ENCODE results near the gene NUDT22. TPM values are rescaled to one million over a fixed set of nuclear protein-coding genes. Genes with fewer than 3 reads are reported as not detected.

The NUDT22 gene
- total and polyA plus RNA-seq, 4 experiments from 2014 or later = 38.1 to 101 (median 76.7) TPM

DNA sequence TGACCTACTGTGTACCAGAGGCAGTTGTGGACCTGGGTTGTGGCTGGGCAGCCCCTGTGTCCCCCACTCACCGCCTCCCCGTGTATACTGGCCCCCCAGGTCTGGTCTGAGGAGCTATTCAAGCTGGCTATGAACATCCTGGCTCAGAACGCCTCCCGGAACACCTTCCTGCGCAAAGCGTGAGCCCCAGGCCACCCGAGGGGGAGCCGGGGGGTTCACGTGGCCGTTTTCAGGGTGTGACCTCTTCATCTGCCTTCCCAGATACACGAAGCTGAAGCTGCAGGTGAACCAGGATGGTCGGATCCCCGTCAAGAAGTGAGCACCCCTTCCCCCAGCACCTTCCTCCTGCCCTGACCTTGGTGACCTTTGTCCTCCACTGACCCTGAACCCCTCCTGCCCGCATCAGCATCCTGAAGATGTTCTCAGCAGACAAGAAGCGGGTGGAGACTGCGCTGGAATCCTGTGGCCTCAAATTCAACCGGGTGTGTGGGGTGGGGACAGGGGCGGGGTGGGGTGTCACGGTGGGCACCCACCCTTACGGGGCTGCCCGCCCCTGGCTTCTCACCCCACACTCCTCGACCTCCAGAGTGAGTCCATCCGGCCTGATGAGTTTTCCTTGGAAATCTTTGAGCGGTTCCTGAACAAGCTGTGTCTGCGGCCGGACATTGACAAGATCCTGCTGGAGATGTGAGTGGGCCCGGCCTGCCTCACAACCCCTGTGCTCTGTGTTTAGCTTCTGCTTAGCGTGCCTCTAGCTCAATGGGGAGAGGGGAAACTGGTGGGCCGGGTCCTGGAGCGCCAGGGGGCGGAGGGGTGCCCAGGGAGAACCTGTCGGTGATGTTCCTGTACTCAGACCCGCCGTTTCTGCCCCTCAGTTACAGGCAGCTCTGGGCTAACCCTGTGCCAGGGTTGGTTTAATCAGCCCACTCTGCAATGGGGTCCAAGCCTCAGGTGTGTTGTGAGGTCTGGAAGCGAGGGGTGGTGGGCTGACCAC lies 29.4 kb downstream of the NUDT22 start:
- DNase-seq = no peak
- Histone ChIP-seq H3K4me1 (ENCODE audit: insufficient read depth, low read length) (peaks cover 22% of the 10 kb centered on the region), H3K27me3 (ENCODE audit: insufficient read depth, low read length) (no peaks in the 10 kb centered on the region), H3K27ac (ENCODE audit: low read depth, low read length) (no peak overlapping the region), H3K36me3 (ENCODE audit: insufficient read depth, low read length) (peaks cover 8% of the 10 kb centered on the region), H3K4me3 (ENCODE audit: low read length in 2 of 2) (no peak overlapping the region), H3K9me3 (ENCODE audit: control insufficient read depth in 1 of 2, low read length in 2 of 2) (no peaks in the 10 kb centered on the region)
- H3K4me3 Mint-ChIP-seq = no peak overlapping the region
- peaks cover 10 to 13% of the 10 kb centered on the region in 2 donors for H3K36me3 Mint-ChIP-seq
- intact Hi-C loops (cut with micrococcal nuclease) = no loop called here
- ChIA-PET CTCF (ENCODE audit: partially characterized antibody) (interaction anchor here (1.4 to 1.8 kb wide), 3 partner anchors 7 to 46 kb away, joined by 3 to 4 read pairs (median 3); no protein-coding TSS in a partner anchor), POLR2A (ENCODE audit: partially characterized antibody) (interaction anchor here (0.8 to 1.9 kb wide), 4 partner anchors 10 to 29 kb away, joined by 4 to 8 read pairs (median 6); partner anchors contain the start of genes NUDT22, PPP1R14B and TRPT1)
- H3K4me1 Mint-ChIP-seq = peaks cover 8 to 24% (median 11%) of the 10 kb centered on the region in 4 donors
- no peaks in the 10 kb centered on the region for H3K9me3 Mint-ChIP-seq
- no peaks in the 10 kb centered on the region for H3K27me3 Mint-ChIP-seq
- no peak overlapping the region for H3K27ac Mint-ChIP-seq

- Histone ChIP-seq H3K27ac (ENCODE audit: low read depth, low read length) (no peak overlapping the region), H3K4me3 (ENCODE audit: low read length in 2 of 2) (no peak overlapping the region), H3K4me1 (ENCODE audit: insufficient read depth, low read length) (peaks cover 14% of the 10 kb centered on the region), H3K27me3 (ENCODE audit: insufficient read depth, low read length) (no peaks in the 10 kb centered on the region), H3K36me3 (ENCODE audit: insufficient read depth, low read length) (peaks cover 8% of the 10 kb centered on the region), H3K9me3 (ENCODE audit: control insufficient read depth in 1 of 2, low read length in 2 of 2) (no peaks in the 10 kb centered on the region)
- intact Hi-C loops (cut with micrococcal nuclease) = no loop called here
- peaks cover 10 to 13% of the 10 kb centered on the region in 2 donors for H3K36me3 Mint-ChIP-seq
- H3K4me3 Mint-ChIP-seq = no peak overlapping the region
- H3K27me3 Mint-ChIP-seq = no peaks in the 10 kb centered on the region
- ChIA-PET POLR2A (ENCODE audit: partially characterized antibody) (interaction anchor here (1.9 kb wide), 1 partner anchor 10 kb away, joined by 8 read pairs; the partner anchor contains the start of gene PPP1R14B), CTCF (ENCODE audit: partially characterized antibody) (interaction anchor here (1.7 to 1.8 kb wide), 2 partner anchors 13 to 45 kb away, joined by 3 to 4 read pairs; no protein-coding TSS in a partner anchor)
- no peak overlapping the region for H3K27ac Mint-ChIP-seq
- no peak for DNase-seq
- H3K9me3 Mint-ChIP-seq = no peaks in the 10 kb centered on the region
- H3K4me1 Mint-ChIP-seq = peaks cover 6 to 17% (median 11%) of the 10 kb centered on the region in 4 donors
Measured at GRCh38 chr11:64256300-64256699, 30.2 kb downstream of the NUDT22 start.

DNA sequence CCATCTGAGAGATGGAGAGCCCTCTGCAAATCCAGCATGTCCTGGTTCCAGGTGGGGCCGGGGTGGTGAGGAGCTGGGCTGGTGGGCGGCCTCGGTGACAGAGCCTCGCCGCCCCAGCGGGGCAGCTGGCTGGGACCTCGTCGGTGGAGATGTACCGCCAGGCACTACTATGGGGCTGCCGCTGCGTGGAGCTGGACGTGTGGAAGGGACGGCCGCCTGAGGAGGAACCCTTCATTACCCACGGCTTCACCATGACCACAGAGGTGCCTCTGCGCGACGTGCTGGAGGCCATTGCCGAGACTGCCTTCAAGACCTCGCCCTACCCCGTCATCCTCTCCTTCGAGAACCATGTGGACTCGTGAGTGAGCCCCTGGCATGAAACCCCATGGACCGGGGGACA lies 32.3 kb downstream of the NUDT22 start:
- Histone ChIP-seq H3K4me1 (ENCODE audit: insufficient read depth, low read length) (no peaks in the 10 kb centered on the region), H3K9me3 (ENCODE audit: control insufficient read depth in 1 of 2, low read length in 2 of 2) (no peaks in the 10 kb centered on the region), H3K27me3 (ENCODE audit: insufficient read depth, low read length) (no peaks in the 10 kb centered on the region), H3K4me3 (ENCODE audit: low read length in 2 of 2) (no peak overlapping the region), H3K36me3 (ENCODE audit: insufficient read depth, low read length) (peaks cover 8% of the 10 kb centered on the region), H3K27ac (ENCODE audit: low read depth, low read length) (no peak overlapping the region)
- ChIA-PET POLR2A (ENCODE audit: partially characterized antibody) (interaction anchor here (1.0 to 1.6 kb wide), 3 partner anchors 11 to 52 kb away, joined by 3 to 6 read pairs (median 4); partner anchors contain the start of gene FERMT3), CTCF (ENCODE audit: partially characterized antibody) (interaction anchor here (0.8 to 1.3 kb wide), 3 partner anchors 8 to 53 kb away, joined by 3 to 4 read pairs (median 4); no protein-coding TSS in a partner anchor)
- no peak overlapping the region for H3K4me3 Mint-ChIP-seq
- H3K27me3 Mint-ChIP-seq = no peaks in the 10 kb centered on the region
- intact Hi-C loops (cut with micrococcal nuclease) = no loop called here
- peaks cover 10 to 15% of the 10 kb centered on the region in 2 donors for H3K36me3 Mint-ChIP-seq
- no peak overlapping the region for H3K27ac Mint-ChIP-seq
- no peaks in the 10 kb centered on the region for H3K9me3 Mint-ChIP-seq
- DNase-seq = no peak
- peaks cover 1 to 8% (median 6%) of the 10 kb centered on the region in 4 donors for H3K4me1 Mint-ChIP-seq

GRCh38 chr11:64258946-64259532 lies 33.0 kb downstream of the NUDT22 start:
- Histone ChIP-seq H3K4me3 (ENCODE audit: low read length in 2 of 2) (no peak overlapping the region), H3K27ac (ENCODE audit: low read depth, low read length) (no peak overlapping the region), H3K9me3 (ENCODE audit: control insufficient read depth in 1 of 2, low read length in 2 of 2) (no peaks in the 10 kb centered on the region), H3K36me3 (ENCODE audit: insufficient read depth, low read length) (peaks cover 8% of the 10 kb centered on the region), H3K27me3 (ENCODE audit: insufficient read depth, low read length) (no peaks in the 10 kb centered on the region), H3K4me1 (ENCODE audit: insufficient read depth, low read length) (no peaks in the 10 kb centered on the region)
- no peaks in the 10 kb centered on the region for H3K9me3 Mint-ChIP-seq
- intact Hi-C loops (cut with micrococcal nuclease) = no loop called here
- H3K4me1 Mint-ChIP-seq = peaks cover 1 to 8% (median 5%) of the 10 kb centered on the region in 4 donors
- no peak for DNase-seq
- peaks cover 10 to 13% of the 10 kb centered on the region in 2 donors for H3K36me3 Mint-ChIP-seq
- peak overlapping the region in 1 of 8 donors; percentile 49 for H3K4me3 Mint-ChIP-seq
- peak overlapping the region in 1 of 7 donors; percentile 60 for H3K27ac Mint-ChIP-seq
- POLR2A ChIA-PET (ENCODE audit: partially characterized antibody) = interaction anchor here (0.6 to 1.6 kb wide), 4 partner anchors 10 to 58 kb away, joined by 3 to 6 read pairs (median 4); partner anchors contain the start of genes FERMT3 and TRMT112
- CTCF ChIA-PET (ENCODE audit: partially characterized antibody) = interaction anchor here (0.8 kb wide), 1 partner anchor 9 kb away, joined by 4 read pairs; no protein-coding TSS in a partner anchor
- H3K27me3 Mint-ChIP-seq = no peaks in the 10 kb centered on the region

- H3K36me3 Mint-ChIP-seq = peaks cover 10 to 13% of the 10 kb centered on the region in 2 donors
- POLR2A ChIA-PET (ENCODE audit: partially characterized antibody) = no interaction called here
- H3K36me3 ChIP-seq (ENCODE audit: insufficient read depth, low read length) = peaks cover 8% of the 10 kb centered on the region
- no peak for DNase-seq
- intact Hi-C loops (cut with micrococcal nuclease) = no loop called here
- no peak overlapping the region for H3K27ac ChIP-seq (ENCODE audit: low read depth, low read length)
- peak overlapping the region in 2 of 7 donors; percentile 60 to 79 for H3K27ac Mint-ChIP-seq
- H3K27me3 ChIP-seq (ENCODE audit: insufficient read depth, low read length) = no peaks in the 10 kb centered on the region
- CTCF ChIA-PET (ENCODE audit: partially characterized antibody) = interaction anchor here (0.8 kb wide), 1 partner anchor 10 kb away, joined by 3 read pairs; no protein-coding TSS in a partner anchor
- H3K9me3 Mint-ChIP-seq = no peaks in the 10 kb centered on the region
- H3K4me1 Mint-ChIP-seq = peaks cover 1 to 8% (median 5%) of the 10 kb centered on the region in 4 donors
- H3K9me3 ChIP-seq (ENCODE audit: control insufficient read depth in 1 of 2, low read length in 2 of 2) = no peaks in the 10 kb centered on the region
- peak overlapping the region in 1 of 8 donors; percentile 49 for H3K4me3 Mint-ChIP-seq
- H3K27me3 Mint-ChIP-seq = no peaks in the 10 kb centered on the region
- no peaks in the 10 kb centered on the region for H3K4me1 ChIP-seq (ENCODE audit: insufficient read depth, low read length)
- H3K4me3 ChIP-seq (ENCODE audit: low read length in 2 of 2) = no peak overlapping the region
Measured at GRCh38 chr11:64259533-64260067, 33.5 kb downstream of the NUDT22 start.

DNA sequence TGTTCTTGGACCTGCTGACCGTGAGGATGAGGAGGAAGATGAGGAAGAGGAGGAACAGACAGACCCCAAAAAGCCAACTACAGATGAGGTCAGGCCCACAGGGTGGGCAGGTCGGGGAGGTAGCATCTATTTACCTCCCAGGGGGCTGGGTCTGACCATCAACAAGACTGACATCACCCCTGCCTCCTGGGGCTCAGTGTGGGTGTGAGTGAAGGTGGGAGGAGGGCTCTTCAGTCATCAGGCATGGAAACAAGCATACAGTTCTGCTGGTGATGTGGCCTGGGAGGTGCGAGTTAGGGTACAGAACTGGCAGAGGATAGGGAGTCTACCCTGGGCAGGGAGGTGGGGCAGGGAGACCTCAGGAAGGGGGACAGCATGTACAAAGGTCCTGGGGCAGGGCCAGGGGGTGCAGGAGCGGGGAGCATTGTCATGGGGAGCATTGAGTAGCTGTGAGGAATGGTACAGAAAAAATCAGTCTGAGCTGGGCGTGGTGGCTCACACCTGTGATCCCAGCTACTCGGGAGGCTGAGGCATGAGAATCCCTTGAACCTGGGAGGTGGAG lies 34.2 kb downstream of the NUDT22 start:
- peak overlapping the region in 2 of 7 donors; percentile 12 to 37 for H3K27ac Mint-ChIP-seq
- intact Hi-C loops (cut with micrococcal nuclease) = no loop called here
- H3K9me3 Mint-ChIP-seq = no peaks in the 10 kb centered on the region
- H3K27me3 Mint-ChIP-seq = no peaks in the 10 kb centered on the region
- no peak for DNase-seq
- peaks cover 8% of the 10 kb centered on the region for H3K36me3 ChIP-seq (ENCODE audit: insufficient read depth, low read length)
- H3K27ac ChIP-seq (ENCODE audit: low read depth, low read length) = no peak overlapping the region
- H3K36me3 Mint-ChIP-seq = peaks cover 10 to 13% of the 10 kb centered on the region in 2 donors
- CTCF ChIA-PET (ENCODE audit: partially characterized antibody) = interaction anchor here (0.8 to 1.9 kb wide), 2 partner anchors 9 to 11 kb away, joined by 3 to 5 read pairs; partner anchors contain the start of gene PLCB3
- H3K4me1 Mint-ChIP-seq = peaks cover 1 to 8% (median 5%) of the 10 kb centered on the region in 4 donors
- no peaks in the 10 kb centered on the region for H3K27me3 ChIP-seq (ENCODE audit: insufficient read depth, low read length)
- H3K4me1 ChIP-seq (ENCODE audit: insufficient read depth, low read length) = no peaks in the 10 kb centered on the region
- H3K9me3 ChIP-seq (ENCODE audit: control insufficient read depth in 1 of 2, low read length in 2 of 2) = no peaks in the 10 kb centered on the region
- POLR2A ChIA-PET (ENCODE audit: partially characterized antibody) = interaction anchor here (1.0 to 1.6 kb wide), 2 partner anchors 10 to 53 kb away, joined by 3 to 7 read pairs; partner anchors contain the start of gene FERMT3
- no peak overlapping the region for H3K4me3 ChIP-seq (ENCODE audit: low read length in 2 of 2)
- H3K4me3 Mint-ChIP-seq = no peak overlapping the region
